Measurements from ENCODE around the gene TENM4. TPM values are rescaled to one million over a fixed set of nuclear protein-coding genes. Genes with fewer than 3 reads are reported as not detected.

TENM4 gene
- total and polyA plus RNA-seq, 2 of the 13 experiments (the other 11 are each of a cell fraction or from before 2014, with no cell fraction given), result not detected

DNA sequence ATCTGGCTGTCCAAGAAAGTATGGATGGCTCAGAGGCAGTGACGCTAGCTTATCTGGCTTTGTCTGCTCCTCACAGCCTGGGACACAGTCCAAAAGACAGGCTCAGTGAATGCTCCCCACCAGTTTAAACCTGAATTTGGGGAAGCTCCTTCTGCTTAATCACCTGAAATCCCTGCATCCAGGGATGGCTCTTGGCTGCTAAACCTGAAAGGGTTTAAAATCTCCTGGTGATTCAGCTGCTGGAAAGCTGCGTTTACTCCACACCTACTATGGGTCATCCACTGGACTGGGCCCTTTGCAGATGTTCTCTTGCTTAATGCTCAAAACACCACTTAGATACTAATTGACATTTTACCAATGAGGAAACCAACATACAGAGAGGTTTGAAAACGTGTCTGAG, 564.2 kb downstream of the TENM4 start (continued):
- no peak for TF ChIP-seq RAD21 (CRISPR knock-in tag; IDR thresholded peaks at IDR 0.05)
- TF ChIP-seq ZMAT5 (CRISPR knock-in tag; IDR thresholded peaks at IDR 0.05; ENCODE audit: borderline replicate concordance, low read depth), result no peak
- TF ChIP-seq, protein P1, sequence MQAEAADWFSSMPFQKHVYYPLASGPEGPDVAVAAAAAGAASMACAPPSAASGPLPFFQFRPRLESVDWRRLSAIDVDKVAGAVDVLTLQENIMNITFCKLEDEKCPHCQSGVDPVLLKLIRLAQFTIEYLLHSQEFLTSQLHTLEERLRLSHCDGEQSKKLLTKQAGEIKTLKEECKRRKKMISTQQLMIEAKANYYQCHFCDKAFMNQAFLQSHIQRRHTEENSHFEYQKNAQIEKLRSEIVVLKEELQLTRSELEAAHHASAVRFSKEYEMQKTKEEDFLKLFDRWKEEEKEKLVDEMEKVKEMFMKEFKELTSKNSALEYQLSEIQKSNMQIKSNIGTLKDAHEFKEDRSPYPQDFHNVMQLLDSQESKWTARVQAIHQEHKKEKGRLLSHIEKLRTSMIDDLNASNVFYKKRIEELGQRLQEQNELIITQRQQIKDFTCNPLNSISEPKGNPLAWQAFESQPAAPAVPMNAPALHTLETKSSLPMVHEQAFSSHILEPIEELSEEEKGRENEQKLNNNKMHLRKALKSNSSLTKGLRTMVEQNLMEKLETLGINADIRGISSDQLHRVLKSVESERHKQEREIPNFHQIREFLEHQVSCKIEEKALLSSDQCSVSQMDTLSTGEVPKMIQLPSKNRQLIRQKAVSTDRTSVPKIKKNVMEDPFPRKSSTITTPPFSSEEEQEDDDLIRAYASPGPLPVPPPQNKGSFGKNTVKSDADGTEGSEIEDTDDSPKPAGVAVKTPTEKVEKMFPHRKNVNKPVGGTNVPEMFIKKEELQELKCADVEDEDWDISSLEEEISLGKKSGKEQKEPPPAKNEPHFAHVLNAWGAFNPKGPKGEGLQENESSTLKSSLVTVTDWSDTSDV (CRISPR knock-in tag; IDR thresholded peaks at IDR 0.05), result no peak
- TF ChIP-seq SMYD3 (CRISPR knock-in tag; IDR thresholded peaks at IDR 0.05), result no peak

- POLR2A ChIA-PET, result no interaction called here
- FAIRE-seq, result no peak
- 11% methylated on average over 4 of the region's 4 CpGs for WGBS (ENCODE audit: low lambda C conversion rate)
- TF ChIP-seq PRPF4 (IDR thresholded peaks at IDR 0.05; ENCODE audit: low read depth, low read length, poor library complexity, severe bottlenecking) (no peak), KDM2A (CRISPR knock-in tag; IDR thresholded peaks at IDR 0.05; ENCODE audit: borderline replicate concordance, low read depth) (no peak), MAFF (IDR thresholded peaks at IDR 0.05; ENCODE audit: low read depth, low read length) (no peak), STAT6 (CRISPR knock-in tag; IDR thresholded peaks at IDR 0.05; ENCODE audit: borderline replicate concordance) (no peak), HNF4G (IDR thresholded peaks at IDR 0.05; ENCODE audit: borderline replicate concordance, low read depth, low read length) (no peak), HNF4G (CRISPR knock-in tag; IDR thresholded peaks at IDR 0.05; ENCODE audit: borderline replicate concordance, low read depth) (no peak), ZNF280B (CRISPR knock-in tag; IDR thresholded peaks at IDR 0.05; ENCODE audit: borderline replicate concordance) (no peak), FOXA3 (CRISPR knock-in tag; IDR thresholded peaks at IDR 0.05) (no peak), ZNF296 (CRISPR knock-in tag; conservative IDR thresholded peaks at IDR 0.05) (no peak), ZNF263 (CRISPR knock-in tag; IDR thresholded peaks at IDR 0.05) (no peak), SKI (IDR thresholded peaks at IDR 0.05; ENCODE audit: partially characterized antibody) (no peak), GTF3A (CRISPR knock-in tag; conservative IDR thresholded peaks at IDR 0.05) (no peak)
- TF ChIP-seq, protein P2, sequence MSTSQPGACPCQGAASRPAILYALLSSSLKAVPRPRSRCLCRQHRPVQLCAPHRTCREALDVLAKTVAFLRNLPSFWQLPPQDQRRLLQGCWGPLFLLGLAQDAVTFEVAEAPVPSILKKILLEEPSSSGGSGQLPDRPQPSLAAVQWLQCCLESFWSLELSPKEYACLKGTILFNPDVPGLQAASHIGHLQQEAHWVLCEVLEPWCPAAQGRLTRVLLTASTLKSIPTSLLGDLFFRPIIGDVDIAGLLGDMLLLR (CRISPR knock-in tag; IDR thresholded peaks at IDR 0.05), result no peak
Observed at GRCh38 chr11:78870655-78871054, 570.2 kb downstream of the TENM4 start.

More at GRCh38 chr11:78870655-78871054, 570.2 kb downstream of the TENM4 start:
- no peaks in the 10 kb centered on the region for H3K79me2 ChIP-seq (ENCODE audit: insufficient read depth, low read length)
- H3K27ac ChIP-seq (ENCODE audit: extremely low read length, insufficient read depth, low read length), result no peak overlapping the region
- H3K9ac ChIP-seq (ENCODE audit: insufficient read depth, low read depth, low read length), result no peak overlapping the region
- H2AFZ ChIP-seq (ENCODE audit: low read length), result no peak overlapping the region
- ATAC-seq (no peak), DNase-seq (ENCODE audit: low spot score) (no peak)
- no peaks in the 10 kb centered on the region for H3K9me3 ChIP-seq (ENCODE audit: low read length)
- no TSS peak for BruUV-seq (replicated peaks)
- no peaks in the 10 kb centered on the region for H3K4me1 ChIP-seq (ENCODE audit: insufficient read depth, low read length)
- intact Hi-C loops (cut with micrococcal nuclease; ENCODE audit: unreplicated experiment) (no loop called here), in situ Hi-C loops (cut with HindIII; ENCODE audit: extremely low pct_ligation_motif_present, low pct_unique_long_range_greater_than_20kb) (no loop called here)
- no peaks in the 10 kb centered on the region; a peak in 1 of 5 replicates for H3K27me3 ChIP-seq (ENCODE audit: control insufficient read depth in 1 of 2, insufficient read depth in 2 of 2, low read length in 2 of 2)
- CTCF ChIA-PET (ENCODE audit: low intra/inter-chr PET ratio, low total read pairs), result no interaction called here
- no peaks in the 10 kb centered on the region for H4K20me1 ChIP-seq (ENCODE audit: insufficient read depth, low read length)
- H3K4me3 ChIP-seq (replicated peaks in 1 of 3; ENCODE audit: insufficient read depth in 1 of 3, low read depth in 2 of 3, low read length in 3 of 3), result no peak overlapping the region
- no peak overlapping the region for H3K4me2 ChIP-seq (ENCODE audit: low read depth, low read length)
- H3K36me3 ChIP-seq (replicated peaks in 1 of 2; ENCODE audit: control insufficient read depth in 1 of 2, insufficient read depth in 2 of 2, low read length in 2 of 2), result no peaks in the 10 kb centered on the region

All from HepG2 (cell line).